ENCODE measurements around the gene PSMB5.

GRCh38 chr14:23062002-23062401 is 27.3 kb upstream of the PSMB5 start:
- no peak for TF ChIP-seq CTCF (IDR thresholded peaks at IDR 0.05)
- no peak for TF ChIP-seq POLR2A (IDR thresholded peaks at IDR 0.05)

Measured in adrenal gland (tissue), 5 donors.